ENCODE results near the gene CEACAM7. TPM values are rescaled to one million over a fixed set of nuclear protein-coding genes. Genes with fewer than 3 reads are reported as not detected.
A peak's percentile ranks its signal among the peaks of the same experiment; 100 is the strongest.

Gene CEACAM7
- total and polyA plus RNA-seq, 4 experiments from 2014 or later: not detected

DNA sequence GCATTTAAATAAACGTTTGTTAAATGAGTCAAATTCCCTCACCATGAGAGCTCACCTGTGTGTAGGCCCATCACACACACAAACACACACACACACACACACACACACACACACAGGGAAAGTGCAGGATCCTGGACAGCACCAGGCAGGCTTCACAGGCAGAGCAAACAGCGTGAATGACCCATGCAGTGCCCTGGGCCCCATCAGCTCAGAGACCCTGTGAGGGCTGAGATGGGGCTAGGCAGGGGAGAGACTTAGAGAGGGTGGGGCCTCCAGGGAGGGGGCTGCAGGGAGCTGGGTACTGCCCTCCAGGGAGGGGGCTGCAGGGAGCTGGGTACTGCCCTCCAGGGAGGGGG lies 11.9 kb upstream of the CEACAM7 start:
- DNase-seq: no peak
- Histone ChIP-seq H3K9me3 (ENCODE audit: control insufficient read depth in 1 of 2, low read length in 2 of 2) (no peaks in the 10 kb centered on the region), H3K27me3 (ENCODE audit: insufficient read depth, low read length) (no peaks in the 10 kb centered on the region), H3K27ac (ENCODE audit: low read depth, low read length) (no peak overlapping the region), H3K4me1 (ENCODE audit: insufficient read depth, low read length) (no peaks in the 10 kb centered on the region), H3K36me3 (ENCODE audit: insufficient read depth, low read length) (no peaks in the 10 kb centered on the region), H3K4me3 (ENCODE audit: low read length in 2 of 2) (no peak overlapping the region)
- peaks cover 0 to 2% (median 0%) of the 10 kb centered on the region in 8 donors for H3K9me3 Mint-ChIP-seq
- ChIA-PET CTCF (ENCODE audit: partially characterized antibody) (interaction anchor here (3.0 kb wide), 1 partner anchor 8 kb away, joined by 9 read pairs; no protein-coding TSS in a partner anchor), POLR2A (ENCODE audit: partially characterized antibody) (no interaction called here)
- H3K27me3 Mint-ChIP-seq: peaks cover 23 to 31% of the 10 kb centered on the region in 2 donors
- intact Hi-C loops (cut with micrococcal nuclease): no loop called here
- H3K4me3 Mint-ChIP-seq: no peak overlapping the region
- H3K4me1 Mint-ChIP-seq: no peaks in the 10 kb centered on the region
- H3K36me3 Mint-ChIP-seq: no peaks in the 10 kb centered on the region
- no peak overlapping the region for H3K27ac Mint-ChIP-seq

DNA sequence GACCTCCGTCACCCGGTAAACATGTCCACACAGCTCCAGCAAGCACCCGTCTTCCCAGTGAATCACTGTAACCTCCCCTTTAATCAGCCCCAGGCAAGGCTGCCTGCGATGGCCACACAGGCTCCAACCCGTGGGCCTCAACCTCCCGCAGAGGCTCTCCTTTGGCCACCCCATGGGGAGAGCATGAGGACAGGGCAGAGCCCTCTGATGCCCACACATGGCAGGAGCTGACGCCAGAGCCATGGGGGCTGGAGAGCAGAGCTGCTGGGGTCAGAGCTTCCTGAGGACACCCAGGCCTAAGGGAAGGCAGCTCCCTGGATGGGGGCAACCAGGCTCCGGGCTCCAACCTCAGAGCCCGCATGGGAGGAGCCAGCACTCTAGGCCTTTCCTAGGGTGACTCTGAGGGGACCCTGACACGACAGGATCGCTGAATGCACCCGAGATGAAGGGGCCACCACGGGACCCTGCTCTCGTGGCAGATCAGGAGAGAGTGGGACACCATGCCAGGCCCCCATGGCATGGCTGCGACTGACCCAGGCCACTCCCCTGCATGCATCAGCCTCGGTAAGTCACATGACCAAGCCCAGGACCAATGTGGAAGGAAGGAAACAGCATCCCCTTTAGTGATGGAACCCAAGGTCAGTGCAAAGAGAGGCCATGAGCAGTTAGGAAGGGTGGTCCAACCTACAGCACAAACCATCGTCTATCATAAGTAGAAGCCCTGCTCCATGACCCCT lies 11.3 kb upstream of the CEACAM7 start:
- Mint-ChIP-seq H3K9me3 (peaks cover 0 to 2% (median 0%) of the 10 kb centered on the region in 8 donors), H3K27me3 (peaks cover 21 to 33% of the 10 kb centered on the region in 2 donors), H3K27ac (peak overlapping the region in 1 of 7 donors; percentile 39), H3K36me3 (no peaks in the 10 kb centered on the region), H3K4me1 (no peaks in the 10 kb centered on the region), H3K4me3 (no peak overlapping the region)
- DNase-seq: no peak
- ChIA-PET POLR2A (ENCODE audit: partially characterized antibody) (no interaction called here), CTCF (ENCODE audit: partially characterized antibody) (interaction anchor here (2.4 to 3.0 kb wide), 2 partner anchors 8 to 58 kb away, joined by 6 to 9 read pairs; no protein-coding TSS in a partner anchor)
- intact Hi-C loops (cut with micrococcal nuclease): no loop called here
- Histone ChIP-seq H3K9me3 (ENCODE audit: control insufficient read depth in 1 of 2, low read length in 2 of 2) (no peaks in the 10 kb centered on the region), H3K4me3 (ENCODE audit: low read length in 2 of 2) (no peak overlapping the region), H3K4me1 (ENCODE audit: insufficient read depth, low read length) (no peaks in the 10 kb centered on the region), H3K27me3 (ENCODE audit: insufficient read depth, low read length) (no peaks in the 10 kb centered on the region), H3K27ac (ENCODE audit: low read depth, low read length) (no peak overlapping the region), H3K36me3 (ENCODE audit: insufficient read depth, low read length) (no peaks in the 10 kb centered on the region)

DNA sequence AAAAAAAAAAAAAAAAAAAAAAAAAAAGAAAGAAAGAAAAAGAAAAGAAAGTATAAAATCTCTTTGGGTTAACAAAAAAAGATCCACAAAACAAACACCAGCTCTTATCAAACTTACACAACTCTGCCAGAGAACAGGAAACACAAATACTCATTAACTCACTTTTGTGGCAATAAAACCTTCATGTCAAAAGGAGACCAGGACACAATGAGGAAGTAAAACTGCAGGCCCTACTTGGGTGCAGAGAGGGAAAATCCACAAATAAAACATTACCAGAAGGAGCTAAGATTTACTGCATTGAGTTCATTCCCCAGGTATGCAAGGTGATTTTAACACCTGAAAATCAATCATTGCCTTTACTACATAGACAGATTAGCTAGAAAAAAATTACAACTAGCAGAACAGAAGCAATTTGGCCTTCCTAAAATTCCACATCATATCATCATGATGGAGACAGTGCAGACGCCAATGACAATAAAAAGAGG lies 10.7 kb upstream of the CEACAM7 start:
- Histone ChIP-seq H3K36me3 (ENCODE audit: insufficient read depth, low read length) (no peaks in the 10 kb centered on the region), H3K4me3 (ENCODE audit: low read length in 2 of 2) (no peak overlapping the region), H3K9me3 (ENCODE audit: control insufficient read depth in 1 of 2, low read length in 2 of 2) (no peaks in the 10 kb centered on the region), H3K4me1 (ENCODE audit: insufficient read depth, low read length) (no peaks in the 10 kb centered on the region), H3K27ac (ENCODE audit: low read depth, low read length) (no peak overlapping the region), H3K27me3 (ENCODE audit: insufficient read depth, low read length) (no peaks in the 10 kb centered on the region)
- H3K36me3 Mint-ChIP-seq: no peaks in the 10 kb centered on the region
- H3K27ac Mint-ChIP-seq: no peak overlapping the region
- ChIA-PET POLR2A (ENCODE audit: partially characterized antibody) (no interaction called here), CTCF (ENCODE audit: partially characterized antibody) (interaction anchor here (2.4 kb wide), 1 partner anchor 57 kb away, joined by 6 read pairs; no protein-coding TSS in a partner anchor)
- H3K9me3 Mint-ChIP-seq: peaks cover 0 to 2% (median 0%) of the 10 kb centered on the region in 8 donors
- DNase-seq: no peak
- H3K4me1 Mint-ChIP-seq: no peaks in the 10 kb centered on the region
- intact Hi-C loops (cut with micrococcal nuclease): no loop called here
- H3K27me3 Mint-ChIP-seq: peaks cover 21 to 38% of the 10 kb centered on the region in 2 donors
- no peak overlapping the region for H3K4me3 Mint-ChIP-seq

- H3K4me1 Mint-ChIP-seq: no peaks in the 10 kb centered on the region
- H3K9me3 ChIP-seq (ENCODE audit: control insufficient read depth in 1 of 2, low read length in 2 of 2): no peaks in the 10 kb centered on the region
- peaks cover 26 to 36% of the 10 kb centered on the region in 2 donors for H3K27me3 Mint-ChIP-seq
- H3K27me3 ChIP-seq (ENCODE audit: insufficient read depth, low read length): no peaks in the 10 kb centered on the region
- no peak overlapping the region for H3K4me3 ChIP-seq (ENCODE audit: low read length in 2 of 2)
- peaks cover 0 to 13% (median 8%) of the 10 kb centered on the region in 8 donors for H3K9me3 Mint-ChIP-seq
- intact Hi-C loops (cut with micrococcal nuclease): no loop called here
- POLR2A ChIA-PET (ENCODE audit: partially characterized antibody): no interaction called here
- no peaks in the 10 kb centered on the region for H3K36me3 ChIP-seq (ENCODE audit: insufficient read depth, low read length)
- H3K27ac ChIP-seq (ENCODE audit: low read depth, low read length): no peak overlapping the region
- no peak for DNase-seq
- H3K27ac Mint-ChIP-seq: no peak overlapping the region
- CTCF ChIA-PET (ENCODE audit: partially characterized antibody): interaction anchor here (1.7 to 2.4 kb wide), 2 partner anchors 9 to 56 kb away, joined by 6 to 8 read pairs; no protein-coding TSS in a partner anchor
- no peak overlapping the region for H3K4me3 Mint-ChIP-seq
- H3K4me1 ChIP-seq (ENCODE audit: insufficient read depth, low read length): no peaks in the 10 kb centered on the region
- H3K36me3 Mint-ChIP-seq: no peaks in the 10 kb centered on the region
These were observed 9.3 kb upstream of the CEACAM7 start for GRCh38 chr19:41697198-41697855.

GRCh38 chr19:41696402-41697197 lies 8.5 kb upstream of the CEACAM7 start:
- Histone ChIP-seq H3K4me3 (ENCODE audit: low read length in 2 of 2) (no peak overlapping the region), H3K9me3 (ENCODE audit: control insufficient read depth in 1 of 2, low read length in 2 of 2) (no peaks in the 10 kb centered on the region), H3K4me1 (ENCODE audit: insufficient read depth, low read length) (no peaks in the 10 kb centered on the region), H3K27ac (ENCODE audit: low read depth, low read length) (no peak overlapping the region), H3K36me3 (ENCODE audit: insufficient read depth, low read length) (no peaks in the 10 kb centered on the region), H3K27me3 (ENCODE audit: insufficient read depth, low read length) (no peaks in the 10 kb centered on the region)
- H3K36me3 Mint-ChIP-seq: no peaks in the 10 kb centered on the region
- DNase-seq: no peak
- H3K4me3 Mint-ChIP-seq: no peak overlapping the region
- H3K27ac Mint-ChIP-seq: peak overlapping the region in 1 of 7 donors; percentile 48
- CTCF ChIA-PET (ENCODE audit: partially characterized antibody): interaction anchor here (1.7 kb wide), 1 partner anchor 10 kb away, joined by 8 read pairs; no protein-coding TSS in a partner anchor
- H3K27me3 Mint-ChIP-seq: peaks cover 26 to 36% of the 10 kb centered on the region in 2 donors
- H3K9me3 Mint-ChIP-seq: peaks cover 0 to 16% (median 10%) of the 10 kb centered on the region in 8 donors
- POLR2A ChIA-PET (ENCODE audit: partially characterized antibody): no interaction called here
- H3K4me1 Mint-ChIP-seq: peaks cover 0 to 2% (median under 1%) of the 10 kb centered on the region in 4 donors
- intact Hi-C loops (cut with micrococcal nuclease): no loop called here

DNA sequence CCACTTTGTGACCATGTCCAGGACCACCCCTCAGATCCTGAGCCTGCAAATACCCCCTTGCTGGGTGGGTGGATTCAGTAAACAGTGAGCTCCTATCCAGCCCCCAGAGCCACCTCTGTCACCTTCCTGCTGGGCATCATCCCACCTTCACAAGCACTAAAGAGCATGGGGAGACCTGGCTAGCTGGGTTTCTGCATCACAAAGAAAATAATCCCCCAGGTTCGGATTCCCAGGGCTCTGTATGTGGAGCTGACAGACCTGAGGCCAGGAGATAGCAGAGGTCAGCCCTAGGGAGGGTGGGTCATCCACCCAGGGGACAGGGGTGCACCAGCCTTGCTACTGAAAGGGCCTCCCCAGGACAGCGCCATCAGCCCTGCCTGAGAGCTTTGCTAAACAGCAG lies 7.7 kb upstream of the CEACAM7 start:
- ChIA-PET CTCF (ENCODE audit: partially characterized antibody) (interaction anchor here (6.2 kb wide), 1 partner anchor 53 kb away, joined by 72 read pairs; no protein-coding TSS in a partner anchor), POLR2A (ENCODE audit: partially characterized antibody) (no interaction called here)
- H3K27ac ChIP-seq (ENCODE audit: low read depth, low read length): no peak overlapping the region
- Mint-ChIP-seq H3K4me1 (peaks cover 0 to 8% (median 5%) of the 10 kb centered on the region in 4 donors), H3K36me3 (no peaks in the 10 kb centered on the region), H3K27me3 (peaks cover 32 to 43% of the 10 kb centered on the region in 2 donors), H3K4me3 (no peak overlapping the region), H3K27ac (no peak overlapping the region), H3K9me3 (peaks cover 0 to 23% (median 12%) of the 10 kb centered on the region in 8 donors)
- H3K4me3 ChIP-seq (ENCODE audit: low read length in 2 of 2): no peak overlapping the region
- no peaks in the 10 kb centered on the region for H3K9me3 ChIP-seq (ENCODE audit: control insufficient read depth in 1 of 2, low read length in 2 of 2)
- H3K27me3 ChIP-seq (ENCODE audit: insufficient read depth, low read length): no peaks in the 10 kb centered on the region
- H3K36me3 ChIP-seq (ENCODE audit: insufficient read depth, low read length): no peaks in the 10 kb centered on the region
- H3K4me1 ChIP-seq (ENCODE audit: insufficient read depth, low read length): no peaks in the 10 kb centered on the region
- intact Hi-C loops (cut with micrococcal nuclease): no loop called here
- DNase-seq: no peak
